Central memory CD8-positive, alpha-beta T cell (primary cell): ENCODE results near the gene OR2Z1.
"Not testable (repeated sequence)": the region's sequence is repeated elsewhere in the genome, so short reads cannot be mapped to it uniquely, and the experiment has no call there.

Experiments used
- ATAC-seq: fragments of 150-1000 bp; cut with Tn5 transposase; replicated peaks from 2 replicates; pipeline ENCODE4 v1.10.0; 2022; ENCODE audit warnings: mild to moderate bottlenecking, moderate FRiP score, moderate number of reproducible peaks; ENCODE audit not compliant: poor library complexity, severe bottlenecking; ENCODE audit errors: extremely low read depth
- DNase-seq, 2 donors: peaks; one replicate each; pipeline ENCODE4 v3.0.0; 2021; ENCODE audit warnings: low spot score in 2 of 2
- H3K27ac Mint-ChIP-seq: one replicate; pipeline ENCODE4 v1.8.0; 2022; ENCODE audit warnings: low read depth, mild to moderate bottlenecking, moderate library complexity, mixed read lengths
- H3K27me3 Mint-ChIP-seq: one replicate; pipeline ENCODE4 v1.8.0; 2022; ENCODE audit warnings: mixed read lengths
- H3K36me3 Mint-ChIP-seq: one replicate; pipeline ENCODE4 v1.8.0; 2022; ENCODE audit warnings: mild to moderate bottlenecking, moderate library complexity, mixed read lengths; ENCODE audit not compliant: insufficient read depth
- H3K4me1 Mint-ChIP-seq: one replicate; pipeline ENCODE4 v1.8.0; 2022; ENCODE audit warnings: mixed read lengths
- H3K4me3 Mint-ChIP-seq: one replicate; pipeline ENCODE4 v1.8.0; 2022; ENCODE audit warnings: mild to moderate bottlenecking, moderate library complexity, mixed read lengths
- H3K9me3 Mint-ChIP-seq: one replicate; pipeline ENCODE4 v1.8.0; 2022; ENCODE audit warnings: mixed read lengths

OR2Z1 gene

DNA sequence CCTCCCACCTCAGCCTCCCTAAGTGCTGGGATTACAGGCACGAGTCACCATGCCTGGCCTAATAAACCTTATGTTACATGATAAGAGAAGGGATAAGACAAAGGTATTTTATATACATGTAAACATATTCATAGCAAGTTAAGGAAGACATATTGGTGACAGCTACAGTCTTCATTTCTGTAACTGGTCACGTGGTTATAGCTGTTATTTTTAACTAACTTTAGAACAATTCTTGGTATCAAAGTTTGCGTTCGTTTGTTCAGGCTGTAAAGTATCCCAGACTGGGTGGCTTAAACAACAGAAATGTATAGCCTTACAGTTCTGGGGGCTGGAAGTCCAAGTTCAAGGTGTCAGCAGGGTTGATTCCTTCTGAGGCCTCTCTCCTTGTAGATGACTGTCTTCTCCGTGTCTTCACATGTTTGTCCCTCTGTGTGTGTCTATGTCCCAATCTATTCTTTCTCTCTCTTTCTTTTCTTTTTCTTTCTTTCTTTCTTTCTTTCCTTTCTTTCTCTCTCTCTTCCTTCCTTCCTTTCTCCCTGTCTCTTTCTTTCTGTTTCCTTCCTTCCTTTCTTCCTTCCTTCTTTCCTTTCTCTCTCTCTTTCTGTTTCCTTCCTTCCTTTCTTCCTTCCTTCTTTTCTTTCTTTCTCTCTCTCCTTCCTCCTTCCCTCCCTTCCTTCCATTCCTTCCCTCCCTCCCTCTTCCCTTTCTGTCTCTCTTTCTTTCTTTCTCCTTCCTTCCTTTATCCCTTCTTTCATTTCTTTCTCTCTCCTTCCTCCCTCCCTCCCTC is 30.5 kb upstream of the OR2Z1 start:
- peaks cover 29% of the 10 kb centered on the region for H3K27me3 Mint-ChIP-seq
- H3K4me1 Mint-ChIP-seq = peaks cover 18% of the 10 kb centered on the region
- no peaks in the 10 kb centered on the region for H3K9me3 Mint-ChIP-seq
- H3K4me3 Mint-ChIP-seq = no peak overlapping the region
- H3K36me3 Mint-ChIP-seq = peaks cover 3% of the 10 kb centered on the region
- ATAC-seq (no peak), DNase-seq (no peak)
- peak overlapping the region; percentile 52 for H3K27ac Mint-ChIP-seq

GRCh38 chr19:8695501-8695900 is 25.9 kb upstream of the OR2Z1 start:
- H3K36me3 Mint-ChIP-seq = peaks cover 4% of the 10 kb centered on the region
- peaks cover 27% of the 10 kb centered on the region for H3K4me1 Mint-ChIP-seq
- no peaks in the 10 kb centered on the region for H3K9me3 Mint-ChIP-seq
- H3K27me3 Mint-ChIP-seq = peaks cover 36% of the 10 kb centered on the region
- DNase-seq = no peak
- no peak for ATAC-seq
- H3K27ac Mint-ChIP-seq = no peak overlapping the region
- no peak overlapping the region for H3K4me3 Mint-ChIP-seq

GRCh38 chr19:8695911-8696310 is 25.5 kb upstream of the OR2Z1 start:
- peaks cover 27% of the 10 kb centered on the region for H3K4me1 Mint-ChIP-seq

GRCh38 chr19:8696993-8697392 is 24.4 kb upstream of the OR2Z1 start:
- Mint-ChIP-seq H3K27me3 (peaks cover 26% of the 10 kb centered on the region), H3K36me3 (peaks cover 4% of the 10 kb centered on the region), H3K27ac (no peak overlapping the region), H3K4me3 (no peak overlapping the region), H3K9me3 (no peaks in the 10 kb centered on the region), H3K4me1 (peaks cover 23% of the 10 kb centered on the region)
- no peak for ATAC-seq
- no peak for DNase-seq

More at GRCh38 chr19:8695911-8696310, 25.5 kb upstream of the OR2Z1 start:
- Mint-ChIP-seq H3K27me3 (peaks cover 33% of the 10 kb centered on the region), H3K4me3 (no peak overlapping the region), H3K36me3 (peaks cover 4% of the 10 kb centered on the region), H3K9me3 (no peaks in the 10 kb centered on the region), H3K27ac (no peak overlapping the region)
- DNase-seq (no peak), ATAC-seq (no peak)

DNA sequence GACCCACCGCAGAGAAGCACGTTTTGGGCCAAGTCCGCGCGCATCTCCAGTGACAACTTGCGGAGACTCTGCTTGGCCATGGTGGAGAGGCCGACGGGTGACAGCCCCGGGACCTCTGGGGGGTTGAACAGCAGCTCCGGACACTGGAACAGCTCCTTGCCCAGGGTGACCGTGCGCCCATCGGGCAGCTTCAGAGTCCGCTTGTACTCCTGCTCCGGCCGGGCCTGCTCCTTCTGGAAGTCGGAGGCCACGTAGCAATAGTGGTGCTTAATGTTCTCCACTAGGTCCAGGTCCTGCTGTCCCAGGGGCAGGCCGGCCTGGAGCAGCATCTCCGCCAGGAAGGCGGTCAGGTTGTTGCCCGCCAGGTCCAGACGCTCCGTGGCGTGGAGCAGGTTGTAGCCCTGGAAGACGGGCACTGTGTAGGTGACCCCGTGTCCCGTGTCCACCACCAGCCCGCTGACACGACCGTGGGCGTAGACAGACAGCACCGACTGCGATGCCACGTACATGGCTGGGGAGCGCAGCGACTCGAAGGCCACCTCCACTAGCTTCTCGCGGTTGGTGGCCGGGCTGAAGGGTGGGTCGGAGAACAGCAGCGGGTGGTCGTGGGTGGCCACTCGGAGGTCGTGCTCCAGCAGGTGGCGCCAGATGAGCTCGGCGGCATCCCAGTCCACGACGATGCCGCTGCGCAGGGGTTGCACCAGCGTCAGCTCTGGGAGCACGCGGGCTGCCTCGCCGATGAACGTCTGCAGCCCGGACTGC is 23.6 kb upstream of the OR2Z1 start:
- DNase-seq = no peak
- H3K27ac Mint-ChIP-seq = no peak overlapping the region

DNA sequence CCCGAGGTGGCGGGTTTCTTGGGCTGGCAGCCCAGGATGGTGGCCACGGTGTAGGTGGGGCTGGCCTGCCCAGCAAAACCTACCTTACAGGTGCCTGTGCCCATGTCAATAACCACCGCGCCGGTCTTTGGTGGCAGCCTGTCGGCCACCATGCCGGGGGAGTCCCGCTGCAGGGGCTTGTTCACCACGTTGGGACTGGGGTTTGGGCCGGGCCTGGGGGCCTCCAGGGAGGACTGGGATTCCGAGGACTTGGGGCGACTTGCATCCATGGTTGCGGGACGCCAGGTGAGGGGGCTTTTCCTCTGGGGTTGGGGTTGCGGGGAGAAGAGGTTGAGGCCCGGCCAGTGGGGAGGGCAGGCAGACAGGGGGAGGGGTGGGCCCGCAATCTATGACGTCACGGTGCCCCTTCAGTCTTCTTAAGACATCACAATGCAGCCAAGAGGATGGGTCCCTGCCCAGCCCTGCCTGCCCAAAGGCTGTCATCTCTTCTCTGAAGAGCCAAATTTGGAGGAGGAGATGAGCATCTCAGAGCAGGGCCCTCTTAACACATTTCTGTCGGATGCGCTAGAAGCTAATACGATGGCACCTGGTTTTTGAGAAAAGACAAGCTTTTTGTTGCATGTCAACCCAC is 22.9 kb upstream of the OR2Z1 start, which contains the start of gene ACTL9:
Gene ACTL9, minus strand, starts transcription at position 363 of the 631 bp plus-strand sequence. Its CDS starts 94 bp downstream, at position 269.
- H3K36me3 Mint-ChIP-seq = peaks cover 3% of the 10 kb centered on the region
- H3K9me3 Mint-ChIP-seq = no peaks in the 10 kb centered on the region
- no peak within 1 kb of the TSS for H3K27ac Mint-ChIP-seq
- H3K4me1 Mint-ChIP-seq = peaks cover 23% of the 10 kb centered on the region
- H3K4me3 Mint-ChIP-seq = no peak within 1 kb of the TSS
- DNase-seq = no peak
- H3K27me3 Mint-ChIP-seq = peaks cover 16% of the 10 kb centered on the region
- ATAC-seq = no peak

More for the DNA sequence above, 23.6 kb upstream of the OR2Z1 start:
- Mint-ChIP-seq H3K27me3 (peaks cover 17% of the 10 kb centered on the region), H3K9me3 (no peaks in the 10 kb centered on the region), H3K4me3 (no peak overlapping the region), H3K4me1 (peaks cover 23% of the 10 kb centered on the region), H3K36me3 (peaks cover 4% of the 10 kb centered on the region)
- no peak for ATAC-seq

GRCh38 chr19:8699908-8700307 is 21.5 kb upstream of the OR2Z1 start:
- peaks cover 16% of the 10 kb centered on the region for H3K27me3 Mint-ChIP-seq
- DNase-seq (no peak), ATAC-seq (no peak)
- H3K4me3 Mint-ChIP-seq = no peak overlapping the region
- H3K36me3 Mint-ChIP-seq = peaks cover 2% of the 10 kb centered on the region
- no peaks in the 10 kb centered on the region for H3K9me3 Mint-ChIP-seq
- no peak overlapping the region for H3K27ac Mint-ChIP-seq
- peaks cover 21% of the 10 kb centered on the region for H3K4me1 Mint-ChIP-seq

GRCh38 chr19:8700956-8701355 is 20.5 kb upstream of the OR2Z1 start:
- Mint-ChIP-seq H3K4me3 (peak overlapping the region; percentile 27), H3K27ac (no peak overlapping the region), H3K36me3 (peaks cover under 1% of the 10 kb centered on the region), H3K4me1 (peaks cover 31% of the 10 kb centered on the region), H3K9me3 (no peaks in the 10 kb centered on the region), H3K27me3 (peaks cover 9% of the 10 kb centered on the region)
- no peak for ATAC-seq
- DNase-seq = no peak

- ATAC-seq = no peak
- Mint-ChIP-seq H3K36me3 (no peaks in the 10 kb centered on the region), H3K27ac (peak overlapping the region; percentile 29), H3K9me3 (no peaks in the 10 kb centered on the region), H3K27me3 (no peaks in the 10 kb centered on the region), H3K4me3 (peak overlapping the region; percentile 64), H3K4me1 (peaks cover 25% of the 10 kb centered on the region)
- no peak for DNase-seq
Measured at GRCh38 chr19:8702350-8702749, 19.1 kb upstream of the OR2Z1 start.

DNA sequence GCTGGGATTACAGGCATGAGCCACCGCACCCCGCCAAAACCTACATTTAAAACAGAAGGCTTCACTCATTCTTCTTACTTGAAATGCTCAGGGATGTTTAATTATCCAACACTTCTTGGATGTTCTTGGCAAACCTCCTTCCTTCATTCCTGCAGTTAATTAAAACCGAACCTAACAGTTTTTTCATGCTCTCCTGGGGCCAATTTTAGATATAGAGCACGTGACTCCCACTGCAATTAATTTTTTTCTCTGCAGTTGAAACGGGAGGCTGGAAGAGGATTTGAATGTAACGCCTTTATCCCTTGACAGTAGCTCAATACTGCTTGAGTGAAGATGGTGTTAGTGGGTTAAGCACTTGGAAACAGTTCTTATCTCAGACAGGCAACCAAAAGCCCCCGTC is 18.2 kb upstream of the OR2Z1 start:
- peaks cover 25% of the 10 kb centered on the region for H3K4me1 Mint-ChIP-seq
- no peaks in the 10 kb centered on the region for H3K9me3 Mint-ChIP-seq
- H3K36me3 Mint-ChIP-seq = no peaks in the 10 kb centered on the region
- H3K27me3 Mint-ChIP-seq = no peaks in the 10 kb centered on the region
- ATAC-seq (no peak), DNase-seq (no peak)
- no peak overlapping the region for H3K4me3 Mint-ChIP-seq
- no peak overlapping the region for H3K27ac Mint-ChIP-seq

DNA sequence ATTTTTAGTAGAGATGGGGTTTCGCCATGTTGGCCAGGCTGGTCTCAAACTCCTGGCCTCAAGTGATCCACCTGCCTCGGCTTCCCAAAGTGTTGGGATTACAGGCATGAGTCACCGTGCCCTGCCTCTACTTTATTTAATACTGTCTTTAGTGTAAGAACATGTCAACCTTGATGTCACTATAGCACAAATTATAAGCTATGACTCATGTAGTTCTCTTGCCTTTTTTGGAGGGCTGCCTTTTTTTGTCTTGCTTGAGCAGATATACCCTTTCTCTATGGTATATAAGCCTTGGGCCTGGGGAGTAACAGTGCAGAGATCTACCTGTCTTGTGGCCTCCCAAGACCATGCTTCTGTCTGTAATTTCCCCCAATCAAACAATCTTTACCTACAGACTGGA is 16.1 kb upstream of the OR2Z1 start:
- H3K36me3 Mint-ChIP-seq, H3K27me3 Mint-ChIP-seq, H3K9me3 Mint-ChIP-seq, DNase-seq, ATAC-seq, H3K4me3 Mint-ChIP-seq: not testable (repeated sequence)
- Mint-ChIP-seq H3K27ac (peak overlapping the region; percentile 42), H3K4me1 (peaks cover 25% of the 10 kb centered on the region)

GRCh38 chr19:8705742-8706141 is 15.7 kb upstream of the OR2Z1 start:
- ATAC-seq (no peak), DNase-seq (no peak)
- no peaks in the 10 kb centered on the region for H3K27me3 Mint-ChIP-seq
- H3K36me3 Mint-ChIP-seq = no peaks in the 10 kb centered on the region
- H3K27ac Mint-ChIP-seq = peak overlapping the region; percentile 42
- H3K9me3 Mint-ChIP-seq = no peaks in the 10 kb centered on the region
- H3K4me1 Mint-ChIP-seq = peaks cover 25% of the 10 kb centered on the region
- H3K4me3 Mint-ChIP-seq = peak overlapping the region; percentile 1
